Mesodermal cell (in vitro differentiated cells): Measurements from ENCODE around the gene MB.

Source experiments
- H3K27ac ChIP-seq: 2 replicates; pipeline ENCODE4 v1.7.0; 2013; ENCODE audit warnings: mild to moderate bottlenecking, low read depth, low read length, moderate library complexity; ENCODE audit not compliant: severe bottlenecking
- H3K36me3 ChIP-seq: 2 replicates; pipeline ENCODE4 v1.7.1; 2013; ENCODE audit warnings: mild to moderate bottlenecking, low read length, moderate library complexity; ENCODE audit not compliant: control insufficient read depth, insufficient read depth
- H3K4me1 ChIP-seq: one replicate; pipeline ENCODE4 v1.7.1; 2013; ENCODE audit warnings: mild to moderate bottlenecking, low read length; ENCODE audit not compliant: insufficient read depth, control insufficient read depth, poor library complexity, severe bottlenecking
- H3K4me3 ChIP-seq: 2 replicates; pipeline ENCODE4 v1.7.0; 2013; ENCODE audit warnings: low read length, control low read depth, mild to moderate bottlenecking; ENCODE audit not compliant: insufficient read depth, poor library complexity, severe bottlenecking; ENCODE audit errors: extremely low read depth
- H3K9me3 ChIP-seq: 2 replicates; pipeline ENCODE4 v1.7.1; 2013; ENCODE audit warnings: mild to moderate bottlenecking, low read length, moderate library complexity; ENCODE audit not compliant: control insufficient read depth
- WGBS, 2 experiments: methylation state at CpG; one replicate each; pipeline ENCODE4 v1.1.5; 2013; ENCODE audit warnings: missing lambda C conversion rate in 2 of 2; ENCODE audit not compliant: insufficient coverage in 2 of 2; 5-methylcytosine and 5-hydroxymethylcytosine counted together

Gene MB

GRCh38 chr22:35651085-35651484 is 34.0 kb upstream of the MB start:
- Histone ChIP-seq H3K27ac (no peak overlapping the region), H3K4me1 (no peaks in the 10 kb centered on the region), H3K36me3 (no peaks in the 10 kb centered on the region), H3K4me3 (no peak overlapping the region), H3K9me3 (peaks cover 2% of the 10 kb centered on the region)
- WGBS, 2 experiments: 97 to 100% methylated on average over 3 to 7 of the region's 7 CpGs

- Histone ChIP-seq H3K4me3 (no peak overlapping the region), H3K9me3 (no peaks in the 10 kb centered on the region), H3K4me1 (no peaks in the 10 kb centered on the region), H3K27ac (no peak overlapping the region), H3K36me3 (no peaks in the 10 kb centered on the region)
- 88 to 92% methylated on average over 3 to 4 of the region's 7 CpGs for WGBS, 2 experiments
Measured at GRCh38 chr22:35649636-35650250, 32.6 kb upstream of the MB start.

GRCh38 chr22:35649026-35649553 is 32.0 kb upstream of the MB start:
- WGBS, 2 experiments: 92% methylated on average over 7 of the region's 7 CpGs
- no peaks in the 10 kb centered on the region for H3K9me3 ChIP-seq
- H3K4me1 ChIP-seq: no peaks in the 10 kb centered on the region
- H3K27ac ChIP-seq: no peak overlapping the region
- H3K36me3 ChIP-seq: no peaks in the 10 kb centered on the region
- H3K4me3 ChIP-seq: no peak overlapping the region

GRCh38 chr22:35648066-35649025 is 31.2 kb upstream of the MB start, which contains the start of gene APOL6:
TSS of gene APOL6 (plus strand) at chr22:35648446. CDS start at chr22:35656426, 7,980 bp downstream.
- 65 to 82% methylated on average over 14 to 18 of the region's 18 CpGs for WGBS, 2 experiments
- no peaks in the 10 kb centered on the region for H3K36me3 ChIP-seq
- H3K4me1 ChIP-seq: no peaks in the 10 kb centered on the region
- no peak within 1 kb of the TSS for H3K4me3 ChIP-seq
- no peak within 1 kb of the TSS for H3K27ac ChIP-seq
- no peaks in the 10 kb centered on the region for H3K9me3 ChIP-seq

GRCh38 chr22:35645646-35646045 is 28.5 kb upstream of the MB start:
- Histone ChIP-seq H3K4me3 (no peak overlapping the region), H3K27ac (no peak overlapping the region), H3K9me3 (no peaks in the 10 kb centered on the region), H3K4me1 (no peaks in the 10 kb centered on the region), H3K36me3 (no peaks in the 10 kb centered on the region)
- WGBS, 2 experiments: 88 to 89% methylated on average over 3 of the region's 4 CpGs

GRCh38 chr22:35643991-35644390 is 26.9 kb upstream of the MB start:
- H3K4me1 ChIP-seq: no peaks in the 10 kb centered on the region
- H3K36me3 ChIP-seq: no peaks in the 10 kb centered on the region
- 100% methylated on average over 1 of the region's 1 CpG for WGBS, 2 experiments
- H3K27ac ChIP-seq: no peak overlapping the region
- H3K9me3 ChIP-seq: no peaks in the 10 kb centered on the region
- no peak overlapping the region for H3K4me3 ChIP-seq

- Histone ChIP-seq H3K4me3 (no peak overlapping the region), H3K9me3 (no peaks in the 10 kb centered on the region), H3K36me3 (no peaks in the 10 kb centered on the region), H3K4me1 (peaks cover 4% of the 10 kb centered on the region), H3K27ac (no peak overlapping the region)
- WGBS, 2 experiments: 70 to 82% methylated on average over 2 of the region's 2 CpGs
Measured at GRCh38 chr22:35642305-35642741, 25.2 kb upstream of the MB start.

- WGBS, 2 experiments: 90 to 96% methylated on average over 5 to 6 of the region's 7 CpGs
- Histone ChIP-seq H3K4me1 (peaks cover 4% of the 10 kb centered on the region), H3K27ac (no peak overlapping the region), H3K36me3 (no peaks in the 10 kb centered on the region), H3K4me3 (no peak overlapping the region), H3K9me3 (no peaks in the 10 kb centered on the region)
Measured at GRCh38 chr22:35641494-35642120, 24.5 kb upstream of the MB start.

GRCh38 chr22:35638410-35638809 is 21.3 kb upstream of the MB start:
- Histone ChIP-seq H3K9me3 (no peaks in the 10 kb centered on the region), H3K4me1 (peaks cover 4% of the 10 kb centered on the region), H3K27ac (peak overlapping the region; percentile 59), H3K36me3 (no peaks in the 10 kb centered on the region), H3K4me3 (no peak overlapping the region)
- 87 to 90% methylated on average over 13 of the region's 13 CpGs for WGBS, 2 experiments

GRCh38 chr22:35638001-35638400 is 20.9 kb upstream of the MB start:
- Histone ChIP-seq H3K4me3 (no peak overlapping the region), H3K27ac (peak overlapping the region; percentile 23), H3K4me1 (peaks cover 4% of the 10 kb centered on the region), H3K36me3 (no peaks in the 10 kb centered on the region), H3K9me3 (no peaks in the 10 kb centered on the region)
- 100% methylated on average over 2 to 5 of the region's 5 CpGs for WGBS, 2 experiments
